Stimulated activated CD8-positive, alpha-beta memory T cell treated with anti-CD3 and anti-CD28 coated beads, Interleukin-7, amount 100 ng/mL, for 1 hour (primary cell): ENCODE results near the gene ATP6AP1.
A peak's percentile ranks its signal among the peaks of the same experiment; 100 is the strongest.
"Not testable (repeated sequence)": the region's sequence is repeated elsewhere in the genome, so short reads cannot be mapped to it uniquely, and the experiment has no call there.

Experiments used
- DNase-seq, 2 donors: peaks; one replicate each; pipeline ENCODE4 v3.0.0-alpha.2; 2020; ENCODE audit warnings: low read depth in 2 of 2

Gene ATP6AP1

DNA sequence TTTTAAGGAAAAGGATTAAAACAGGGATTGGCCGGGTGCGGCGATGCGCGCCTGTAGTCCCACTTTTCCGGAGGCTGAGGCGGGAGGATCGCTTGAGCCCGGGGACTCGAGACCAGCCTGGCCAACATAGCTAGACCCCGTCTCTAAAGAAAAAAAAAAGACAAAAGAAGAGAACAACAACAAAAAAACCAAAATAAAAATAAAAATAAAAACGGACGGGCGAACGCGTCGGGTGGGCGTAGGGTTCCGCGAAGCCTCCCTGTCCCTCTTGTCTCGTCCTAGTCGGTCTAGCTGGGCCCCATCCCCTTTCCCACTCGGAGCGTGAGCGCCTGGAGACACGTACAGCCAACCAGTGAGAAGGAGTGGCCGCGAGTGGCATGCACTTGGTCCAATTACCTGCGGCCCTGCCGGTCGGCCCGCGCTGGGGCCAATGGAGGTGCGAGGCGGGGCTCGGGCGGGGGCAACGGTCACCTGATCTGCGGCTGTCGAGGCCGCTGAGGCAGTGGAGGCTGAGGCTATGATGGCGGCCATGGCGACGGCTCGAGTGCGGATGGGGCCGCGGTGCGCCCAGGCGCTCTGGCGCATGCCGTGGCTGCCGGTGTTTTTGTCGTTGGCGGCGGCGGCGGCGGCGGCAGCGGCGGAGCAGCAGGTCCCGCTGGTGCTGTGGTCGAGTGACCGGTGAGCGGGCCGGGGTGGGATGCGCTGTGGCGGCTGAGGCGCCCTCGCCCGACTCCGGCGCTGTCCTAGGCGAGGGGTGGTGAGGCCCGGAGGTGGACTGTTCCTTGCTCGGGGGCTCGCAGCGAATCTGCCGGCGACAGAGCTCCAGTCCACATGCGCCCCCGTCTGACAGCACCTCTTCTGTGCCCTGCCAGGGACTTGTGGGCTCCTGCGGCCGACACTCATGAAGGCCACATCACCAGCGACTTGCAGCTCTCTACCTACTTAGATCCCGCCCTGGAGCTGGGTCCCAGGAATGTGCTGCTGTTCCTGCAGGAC, at the start of gene ATP6AP1:
Gene ATP6AP1 (plus strand): TSS at position 502 of the 996 bp plus-strand sequence. CDS start 16 bp downstream, at position 518.
- DNase-seq: peak; percentile 66 to 71

DNA sequence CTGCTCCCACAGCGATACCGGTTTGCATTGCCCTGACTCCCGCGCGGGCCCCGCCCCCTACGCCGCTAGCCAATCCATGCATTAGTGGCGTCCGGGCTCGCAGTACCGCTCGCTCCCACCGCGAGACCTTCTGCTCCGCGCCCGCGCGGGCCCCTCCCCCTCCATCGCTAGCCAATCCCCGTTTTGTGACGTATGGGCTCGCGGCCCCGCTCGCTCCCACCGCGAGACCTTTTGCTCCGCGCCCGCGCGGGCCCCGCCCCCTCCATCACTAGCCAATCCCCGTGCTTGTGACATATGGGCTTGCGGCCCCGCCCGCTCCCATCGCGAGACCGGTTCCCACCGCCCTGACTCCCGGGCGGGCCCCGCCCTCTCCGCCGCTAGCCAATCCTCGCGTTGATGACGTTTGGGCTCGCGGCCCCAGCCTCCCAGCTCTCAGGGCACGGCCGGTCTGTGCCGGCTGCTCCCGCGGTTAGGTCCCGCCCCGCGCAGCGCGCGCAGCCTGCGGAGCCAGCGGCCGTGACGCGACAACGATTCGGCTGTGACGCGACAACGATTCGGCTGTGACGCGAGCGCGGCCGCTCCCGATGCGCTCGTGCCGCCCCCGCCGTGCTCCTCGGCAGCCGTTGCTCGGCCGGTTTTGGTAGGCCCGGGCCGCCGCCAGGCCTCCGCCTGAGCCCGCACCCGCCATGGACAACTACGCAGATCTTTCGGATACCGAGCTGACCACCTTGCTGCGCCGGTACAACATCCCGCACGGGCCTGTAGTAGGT, 49.5 kb upstream of the ATP6AP1 start, which contains the start of gene EMD:
Gene EMD (plus strand): TSS at position 497 of the 770 bp plus-strand sequence. CDS start 190 bp downstream, at position 687.
- peak; percentile 87 to 88 for DNase-seq

DNA sequence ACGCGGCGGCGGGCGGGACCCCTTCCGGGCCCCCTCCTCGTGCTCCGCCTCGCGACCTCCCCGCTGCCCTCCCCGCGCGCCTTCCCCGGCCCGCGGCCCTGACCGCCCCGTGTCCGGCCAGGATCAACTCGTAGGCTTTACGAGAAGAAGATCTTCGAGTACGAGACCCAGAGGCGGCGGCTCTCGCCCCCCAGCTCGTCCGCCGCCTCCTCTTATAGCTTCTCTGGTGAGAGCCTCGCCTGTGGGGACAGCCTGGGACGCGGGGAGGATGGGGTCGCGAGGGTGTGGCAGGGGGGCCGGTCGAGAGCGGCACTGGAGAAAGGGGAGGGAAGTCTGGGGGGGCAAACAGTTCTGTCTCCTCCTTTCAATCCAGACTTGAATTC, 48.9 kb upstream of the ATP6AP1 start:
- DNase-seq: no peak

DNA sequence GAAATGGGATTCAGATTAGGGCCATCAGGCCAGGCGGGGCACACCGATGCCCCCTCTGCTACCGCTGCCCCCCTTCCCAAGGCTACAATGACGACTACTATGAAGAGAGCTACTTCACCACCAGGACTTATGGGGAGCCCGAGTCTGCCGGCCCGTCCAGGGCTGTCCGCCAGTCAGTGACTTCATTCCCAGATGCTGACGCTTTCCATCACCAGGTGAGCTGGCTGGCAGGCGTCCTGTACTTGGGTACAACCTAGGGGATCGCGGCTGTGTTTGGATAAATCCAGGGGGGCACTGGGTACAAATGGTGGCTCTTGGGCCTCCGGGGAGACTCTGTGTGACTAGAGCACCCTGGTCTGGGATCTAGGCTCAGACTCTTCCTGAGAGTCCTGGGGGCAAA, 48.3 kb upstream of the ATP6AP1 start:
- DNase-seq: no peak

GRCh38 chrX:154380787-154381186, 47.7 kb upstream of the ATP6AP1 start:
- DNase-seq: no peak

DNA sequence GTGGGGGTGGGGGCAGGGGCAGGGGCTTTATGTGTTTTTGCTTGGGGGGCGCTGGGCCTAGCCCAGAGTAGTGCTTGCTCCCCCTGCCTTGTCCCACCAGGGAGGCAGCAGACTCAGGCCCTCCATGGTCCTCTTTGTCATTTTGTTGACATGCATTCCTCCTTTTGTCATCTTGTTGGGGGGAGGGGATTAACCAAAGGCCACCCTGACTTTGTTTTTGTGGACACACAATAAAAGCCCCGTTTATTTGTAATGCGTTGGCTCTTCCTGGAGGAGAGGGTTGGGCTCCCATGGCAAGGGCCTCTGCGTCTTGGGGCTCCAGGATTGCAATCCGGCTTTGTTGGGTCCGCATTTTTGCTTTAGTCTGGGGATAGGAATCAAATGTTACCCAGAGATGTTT, 47.2 kb upstream of the ATP6AP1 start:
- no peak for DNase-seq

DNA sequence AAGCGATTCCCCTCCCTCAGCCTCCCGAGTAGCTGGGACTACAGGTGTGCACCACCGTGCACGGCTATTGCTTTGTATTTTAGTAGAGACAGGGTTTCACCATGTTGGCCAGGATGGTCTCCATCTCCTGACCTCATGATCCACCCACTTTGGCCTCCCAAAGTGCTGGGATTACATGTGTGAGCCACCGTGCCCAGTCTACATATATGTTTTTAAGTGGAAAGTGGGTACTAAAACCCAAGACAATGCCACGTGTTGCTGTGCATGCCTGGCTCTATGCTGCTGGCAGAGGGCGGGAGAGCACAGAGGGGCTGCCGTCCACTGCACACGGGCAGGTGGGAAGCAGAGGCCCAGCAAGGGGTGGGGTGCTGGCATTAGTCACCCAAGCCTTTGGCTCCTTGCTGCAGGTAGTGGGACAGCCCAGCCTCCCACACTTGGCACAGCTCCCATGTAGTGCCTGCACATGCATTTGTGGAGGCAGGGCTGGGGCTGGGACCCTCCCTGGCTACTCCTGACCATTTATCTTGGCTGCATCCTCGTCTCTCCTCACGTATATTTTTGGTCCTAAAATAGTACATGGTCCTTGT, 45.9 kb upstream of the ATP6AP1 start:
- no peak for DNase-seq

DNA sequence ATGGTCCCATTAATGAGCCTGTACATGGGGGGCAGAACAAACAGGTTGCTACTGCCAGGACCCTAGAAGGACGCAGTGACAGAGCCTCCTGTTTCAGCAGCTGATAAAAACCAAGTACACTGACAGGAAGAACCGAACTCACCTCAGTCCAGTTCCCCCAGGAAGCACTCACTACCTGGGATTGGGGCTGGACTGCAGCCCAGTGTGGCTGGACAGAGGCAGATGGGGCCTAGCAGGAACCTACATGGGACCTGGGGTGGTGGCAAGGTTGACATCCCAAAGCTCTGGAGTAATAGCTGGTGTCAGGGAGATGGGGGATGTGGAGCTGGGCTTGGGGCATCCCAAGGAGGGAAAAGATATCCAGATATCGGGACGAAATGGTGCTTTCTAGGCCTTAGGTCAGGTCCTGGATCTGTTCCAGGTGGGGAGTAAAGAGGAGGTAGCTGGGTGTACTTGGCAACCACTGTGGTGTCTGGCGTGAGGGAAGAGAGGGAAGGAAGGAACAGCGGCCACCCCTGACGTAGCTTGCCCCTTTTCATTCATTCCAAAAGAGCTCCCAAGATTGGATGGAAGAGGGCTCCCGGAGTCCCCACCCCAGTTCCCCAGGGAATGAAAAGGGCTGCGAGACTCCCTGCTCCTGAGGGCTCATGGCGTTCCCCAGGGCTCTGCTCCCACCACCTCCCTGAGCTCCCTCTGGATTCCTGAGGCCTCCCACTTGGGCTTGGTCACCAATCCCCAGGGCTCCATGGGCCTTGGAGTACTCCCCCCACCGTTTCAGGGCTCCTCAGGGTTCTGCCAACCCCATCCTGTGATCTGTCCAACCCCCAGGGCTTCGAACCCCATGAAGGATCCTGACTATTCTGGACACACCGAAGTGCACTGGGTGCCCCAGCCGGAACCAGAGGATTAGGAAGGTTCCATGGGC, 44.9 kb upstream of the ATP6AP1 start:
- DNase-seq: no peak

DNA sequence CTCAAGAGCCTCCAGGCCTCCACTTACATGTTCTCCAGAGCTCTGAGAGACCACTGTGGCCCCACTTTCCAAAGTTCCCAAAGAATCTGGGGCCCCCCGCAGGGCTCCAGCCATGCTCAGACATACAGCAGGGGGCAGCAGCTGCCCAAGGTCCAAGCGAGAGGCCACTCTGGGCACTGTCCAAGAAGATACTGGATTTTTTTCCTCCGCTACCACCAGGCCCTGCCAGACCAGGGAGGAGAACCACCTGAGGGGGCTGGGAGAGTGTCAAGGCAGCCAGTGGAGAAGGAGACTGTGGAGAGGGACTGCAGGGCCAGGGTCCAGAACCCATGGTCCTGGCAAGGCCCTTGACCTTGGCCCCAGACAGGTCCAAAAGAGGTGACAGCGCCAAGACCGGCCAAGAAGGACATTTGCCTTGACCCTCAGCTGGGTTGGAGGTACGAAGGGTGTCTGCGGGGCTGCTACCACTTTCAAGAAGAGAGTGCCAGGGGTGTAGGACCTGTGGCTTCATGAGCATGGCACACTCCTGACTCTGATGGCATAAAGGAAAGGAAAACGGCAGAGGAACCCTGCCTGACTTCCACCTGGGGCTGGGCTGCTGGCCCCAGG, 44.1 kb upstream of the ATP6AP1 start:
- no peak for DNase-seq

GRCh38 chrX:154388094-154388493, 40.4 kb upstream of the ATP6AP1 start:
- DNase-seq: not testable (repeated sequence)

- DNase-seq: not testable (repeated sequence)
These were observed 39.8 kb upstream of the ATP6AP1 start for GRCh38 chrX:154388649-154389048.

DNA sequence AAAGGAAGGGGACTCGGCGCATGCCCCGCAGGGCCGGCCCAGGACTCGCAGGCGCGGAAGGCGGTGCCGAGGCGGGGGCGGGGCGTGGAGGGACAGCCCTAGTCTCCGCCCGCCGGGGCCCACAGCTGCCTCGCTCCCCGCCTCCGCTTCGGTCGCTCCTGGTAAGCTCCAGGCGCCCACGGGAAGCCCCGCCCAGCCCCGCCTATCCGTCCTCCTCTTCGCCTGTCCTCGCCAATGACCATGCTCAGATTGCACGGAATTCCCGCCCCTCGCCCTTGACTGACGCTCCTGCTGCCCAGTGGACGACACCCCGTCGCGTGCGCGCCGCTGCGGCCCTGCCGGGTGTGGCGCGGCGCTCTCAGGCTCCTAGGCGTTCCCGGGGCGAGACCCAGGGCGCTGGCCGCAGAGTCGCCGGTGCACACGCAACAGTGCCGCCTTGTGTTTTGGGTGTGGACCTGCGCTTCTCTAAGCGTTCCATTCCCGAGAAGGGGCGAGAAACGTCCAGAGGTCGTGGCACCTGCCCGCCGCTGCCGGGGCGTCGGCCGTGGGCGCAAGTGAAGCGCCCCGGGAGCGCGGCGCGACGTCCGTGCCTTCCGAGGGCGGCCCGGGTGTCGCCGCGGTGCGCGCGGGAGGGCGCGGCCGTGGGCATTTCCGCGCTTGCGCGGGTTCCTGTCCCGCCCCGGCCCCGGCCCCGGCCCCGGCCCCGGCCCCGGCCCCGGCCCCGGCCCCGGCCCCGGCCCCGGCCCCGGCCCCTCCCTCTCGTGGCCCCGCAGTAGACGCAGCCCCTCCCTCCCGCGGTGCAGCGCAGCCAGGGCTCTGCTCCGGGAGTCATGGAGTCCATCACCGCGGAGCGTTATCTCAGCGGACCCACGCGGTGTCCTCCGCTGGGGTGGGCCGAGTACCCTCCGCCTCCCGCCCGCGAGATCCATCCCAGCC, 38.4 kb upstream of the ATP6AP1 start:
- DNase-seq: not testable (repeated sequence)

GRCh38 chrX:154396363-154396762, 32.1 kb upstream of the ATP6AP1 start:
- not testable (repeated sequence) for DNase-seq

DNA sequence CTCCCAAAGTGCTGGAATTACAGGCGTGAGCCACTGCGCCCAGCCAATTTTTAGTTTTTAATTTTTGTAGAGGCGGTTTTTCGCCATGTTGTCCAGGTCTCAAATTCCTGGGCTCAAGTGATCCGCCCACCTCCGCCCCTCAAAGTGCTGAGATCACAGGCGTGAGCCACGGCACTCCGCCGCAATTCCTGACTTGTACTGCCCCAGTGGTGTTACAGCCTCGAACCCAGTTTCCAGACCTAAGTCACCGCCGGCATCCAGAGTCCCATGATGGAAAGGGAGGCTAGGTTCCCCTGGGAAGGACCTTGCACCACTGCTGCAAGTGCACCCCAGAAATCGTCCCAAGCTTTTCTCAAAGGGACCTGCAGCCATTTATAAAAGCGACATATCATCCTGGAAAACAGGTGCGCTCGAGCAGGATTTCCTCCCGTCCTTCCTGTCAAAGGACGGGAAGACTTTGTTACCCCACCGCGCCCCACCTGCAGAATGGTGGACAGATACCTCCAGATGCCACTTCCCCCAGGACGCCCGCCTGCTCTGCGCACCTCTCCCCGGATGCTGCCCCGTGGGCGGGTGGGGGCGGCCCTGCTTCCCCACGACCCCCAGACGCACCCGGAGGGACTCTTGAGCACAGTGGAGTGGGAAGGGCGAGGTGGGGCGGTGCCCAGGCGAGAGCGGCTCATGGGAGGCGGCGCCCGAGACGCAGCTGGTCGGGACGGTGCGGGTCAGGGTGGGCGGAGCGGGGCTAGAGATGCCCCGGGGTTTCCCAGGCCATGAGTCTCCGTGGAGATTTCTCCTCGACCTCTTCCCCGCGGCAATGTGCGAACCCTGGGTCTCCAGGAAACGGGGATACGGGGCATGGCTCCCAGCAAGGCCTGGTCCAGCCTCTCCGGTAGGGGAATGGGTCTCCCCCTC, 31.2 kb upstream of the ATP6AP1 start:
- no peak for DNase-seq

GRCh38 chrX:154397888-154398667, 30.4 kb upstream of the ATP6AP1 start, which contains the start of gene RPL10:
TSS of gene RPL10 (plus strand) at chrX:154398377. CDS start at chrX:154398520, 143 bp downstream.
- peak; percentile 72 to 74 for DNase-seq

- peak; percentile 58 to 63 for DNase-seq
These were observed 29.6 kb upstream of the ATP6AP1 start for GRCh38 chrX:154398668-154399526.
